Loucy (cell line): Measurements from ENCODE around the gene GLRX5.

Source experiments
- CTCF ChIP-seq: fragments of 200-600 bp; sonication (generic); conservative IDR thresholded peaks from 2 replicates; pipeline ENCODE4 v1.5.1; 2014; ENCODE audit warnings: mild to moderate bottlenecking, antibody characterized with exemption, low read length
- EZH2phosphoT487 ChIP-seq: fragments of 200-600 bp; IDR thresholded peaks from 2 replicates; pipeline ENCODE4 v1.6.1; 2018; ENCODE audit warnings: antibody characterized with exemption, mild to moderate bottlenecking, moderate library complexity, borderline replicate concordance

DNA sequence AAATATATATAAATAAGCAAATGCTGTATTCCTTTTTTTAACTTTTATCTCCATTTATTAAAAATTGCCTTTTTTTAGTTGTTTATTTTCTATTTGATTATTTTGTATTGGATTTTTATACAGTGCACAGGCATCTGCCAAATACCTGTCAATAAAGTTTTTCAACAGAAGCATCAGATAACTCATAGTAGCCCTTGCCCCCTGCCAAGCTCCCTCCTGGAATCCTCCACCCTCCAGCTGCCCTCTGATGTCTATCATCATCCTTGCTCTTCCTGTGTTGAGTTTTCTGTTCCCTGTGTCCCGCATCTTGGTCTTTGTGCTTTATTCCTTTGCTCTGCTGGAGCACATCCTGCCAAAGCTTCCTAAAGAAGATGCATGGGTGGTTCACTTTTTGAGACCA lies 16.6 kb downstream of the GLRX5 start:
- TF ChIP-seq CTCF: no peak
- no peak for TF ChIP-seq EZH2phosphoT487
